ENCODE measurements around the gene ZNF831.

Gene ZNF831

DNA sequence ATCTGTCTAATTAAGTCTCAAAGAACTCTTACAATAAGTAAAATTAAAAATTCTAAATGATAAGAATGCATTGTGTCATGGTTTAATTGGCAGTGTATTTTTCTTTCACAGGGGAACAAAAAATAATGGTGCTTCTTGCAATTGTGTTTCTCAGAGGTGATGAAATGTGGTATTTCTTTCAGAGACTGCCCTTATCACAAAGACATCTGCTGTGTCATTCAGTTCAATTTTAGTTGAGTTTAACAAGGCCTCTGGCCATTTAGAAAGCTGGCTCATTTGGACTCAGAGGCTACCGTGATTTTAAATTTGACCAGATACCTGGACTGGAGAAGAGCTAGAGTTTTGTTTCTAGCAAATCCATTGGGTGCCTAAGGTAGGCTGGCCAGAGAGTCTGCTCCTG lies 23.6 kb upstream of the ZNF831 start:
- Histone ChIP-seq H3K36me3 (ENCODE audit: control insufficient read depth in 2 of 2, insufficient read depth in 2 of 2, low read length in 2 of 2) (no peaks in the 10 kb centered on the region), H3K4me1 (ENCODE audit: control insufficient read depth in 2 of 2, insufficient read depth in 2 of 2, low read length in 2 of 2) (peaks cover 10 to 15% of the 10 kb centered on the region in 2 donors), H3K27ac (ENCODE audit: low read depth in 2 of 2, low read length in 2 of 2) (no peak overlapping the region), H3K4me3 (ENCODE audit: low read length in 2 of 2) (no peak overlapping the region), H3K27me3 (ENCODE audit: control insufficient read depth in 2 of 2, insufficient read depth in 2 of 2, low read length in 2 of 2) (no peaks in the 10 kb centered on the region), H3K9me3 (ENCODE audit: control insufficient read depth in 2 of 2, low read length in 2 of 2) (no peaks in the 10 kb centered on the region), H3K9ac (ENCODE audit: low read depth in 1 of 2, low read length in 2 of 2) (no peak overlapping the region)

DNA sequence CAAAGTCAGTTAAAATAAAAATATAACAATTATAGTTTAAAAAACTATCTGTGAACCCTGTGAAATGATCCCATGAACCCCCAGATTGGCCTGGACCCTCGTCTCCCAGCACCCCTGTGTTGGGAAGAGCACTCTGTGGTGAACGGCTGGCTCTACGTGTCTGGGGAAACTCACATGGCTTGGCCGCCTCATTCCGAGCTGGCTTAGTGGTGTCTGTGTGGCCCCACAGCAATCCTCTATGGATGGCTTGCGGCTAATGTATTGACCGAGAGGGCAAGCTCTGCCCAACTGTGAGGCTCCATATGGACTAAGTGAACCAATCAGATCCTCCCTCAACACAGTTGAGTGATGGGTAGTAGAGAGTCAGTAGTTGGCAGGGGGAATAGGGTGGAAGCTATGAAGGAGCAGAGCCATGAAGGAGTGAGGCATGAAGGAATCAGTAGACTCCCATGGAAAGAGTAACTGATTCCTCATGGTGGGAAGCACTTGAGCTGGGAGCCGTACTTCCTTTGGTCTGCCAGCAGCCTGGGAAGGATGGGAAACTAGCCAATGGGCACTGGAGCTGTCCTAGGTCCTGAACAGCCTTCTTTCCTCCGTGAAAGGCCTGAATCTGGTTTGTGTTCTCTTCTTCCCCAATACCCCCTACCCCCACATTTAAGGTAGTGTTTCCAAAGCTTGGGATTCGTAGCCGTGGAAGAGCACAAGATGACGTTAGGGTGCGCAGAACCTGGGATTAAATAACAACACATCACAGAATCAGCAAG lies 21.6 kb upstream of the ZNF831 start:
- H3K27me3 ChIP-seq (ENCODE audit: control insufficient read depth in 2 of 2, insufficient read depth in 2 of 2, low read length in 2 of 2) = no peaks in the 10 kb centered on the region
- no peak overlapping the region for H3K4me3 ChIP-seq (ENCODE audit: low read length in 2 of 2)
- no peaks in the 10 kb centered on the region for H3K9me3 ChIP-seq (ENCODE audit: control insufficient read depth in 2 of 2, low read length in 2 of 2)
- no peaks in the 10 kb centered on the region for H3K36me3 ChIP-seq (ENCODE audit: control insufficient read depth in 2 of 2, insufficient read depth in 2 of 2, low read length in 2 of 2)
- no peak overlapping the region for H3K27ac ChIP-seq (ENCODE audit: low read depth in 2 of 2, low read length in 2 of 2)
- H3K9ac ChIP-seq (ENCODE audit: low read depth in 1 of 2, low read length in 2 of 2) = no peak overlapping the region
- peaks cover 4 to 13% of the 10 kb centered on the region in 2 donors for H3K4me1 ChIP-seq (ENCODE audit: control insufficient read depth in 2 of 2, insufficient read depth in 2 of 2, low read length in 2 of 2)

DNA sequence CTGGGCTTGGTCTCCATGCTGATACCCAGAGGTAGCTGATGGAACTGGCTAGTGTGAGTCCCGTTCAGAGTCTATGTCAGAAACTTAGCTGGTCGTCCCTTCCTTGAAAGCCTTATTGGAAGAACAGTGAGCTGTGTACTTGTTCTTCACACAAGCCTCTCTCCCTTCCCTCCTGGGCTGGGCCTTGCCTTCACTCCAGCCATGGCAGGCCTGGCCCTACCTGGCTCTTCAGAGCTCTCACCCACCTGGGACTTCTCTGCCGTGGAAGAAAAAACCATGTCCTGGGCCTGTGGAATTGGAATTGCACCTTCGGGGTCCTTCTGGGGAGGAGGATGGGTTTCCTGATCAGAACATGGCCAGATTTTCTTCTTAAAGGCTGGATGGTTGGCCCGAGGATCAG lies 20.3 kb upstream of the ZNF831 start:
- peaks cover 0 to 4% of the 10 kb centered on the region in 2 donors for H3K4me1 ChIP-seq (ENCODE audit: control insufficient read depth in 2 of 2, insufficient read depth in 2 of 2, low read length in 2 of 2)
- H3K36me3 ChIP-seq (ENCODE audit: control insufficient read depth in 2 of 2, insufficient read depth in 2 of 2, low read length in 2 of 2) = no peaks in the 10 kb centered on the region
- H3K9ac ChIP-seq (ENCODE audit: low read depth in 1 of 2, low read length in 2 of 2) = no peak overlapping the region
- H3K27ac ChIP-seq (ENCODE audit: low read depth in 2 of 2, low read length in 2 of 2) = no peak overlapping the region
- no peak overlapping the region for H3K4me3 ChIP-seq (ENCODE audit: low read length in 2 of 2)
- no peaks in the 10 kb centered on the region for H3K9me3 ChIP-seq (ENCODE audit: control insufficient read depth in 2 of 2, low read length in 2 of 2)
- no peaks in the 10 kb centered on the region for H3K27me3 ChIP-seq (ENCODE audit: control insufficient read depth in 2 of 2, insufficient read depth in 2 of 2, low read length in 2 of 2)

GRCh38 chr20:59144179-59144830 lies 19.3 kb upstream of the ZNF831 start:
- H3K4me3 ChIP-seq (ENCODE audit: low read length in 2 of 2) = no peak overlapping the region
- H3K36me3 ChIP-seq (ENCODE audit: control insufficient read depth in 2 of 2, insufficient read depth in 2 of 2, low read length in 2 of 2) = no peaks in the 10 kb centered on the region
- no peak overlapping the region for H3K27ac ChIP-seq (ENCODE audit: low read depth in 2 of 2, low read length in 2 of 2)
- no peaks in the 10 kb centered on the region for H3K27me3 ChIP-seq (ENCODE audit: control insufficient read depth in 2 of 2, insufficient read depth in 2 of 2, low read length in 2 of 2)
- H3K9ac ChIP-seq (ENCODE audit: low read depth in 1 of 2, low read length in 2 of 2) = no peak overlapping the region
- H3K9me3 ChIP-seq (ENCODE audit: control insufficient read depth in 2 of 2, low read length in 2 of 2) = no peaks in the 10 kb centered on the region
- peaks cover 0 to 4% of the 10 kb centered on the region in 2 donors for H3K4me1 ChIP-seq (ENCODE audit: control insufficient read depth in 2 of 2, insufficient read depth in 2 of 2, low read length in 2 of 2)

- Histone ChIP-seq H3K9me3 (ENCODE audit: control insufficient read depth in 2 of 2, low read length in 2 of 2) (no peaks in the 10 kb centered on the region), H3K27ac (ENCODE audit: low read depth in 2 of 2, low read length in 2 of 2) (no peak overlapping the region), H3K4me3 (ENCODE audit: low read length in 2 of 2) (no peak overlapping the region), H3K4me1 (ENCODE audit: control insufficient read depth in 2 of 2, insufficient read depth in 2 of 2, low read length in 2 of 2) (peaks cover 0 to 4% of the 10 kb centered on the region in 2 donors), H3K36me3 (ENCODE audit: control insufficient read depth in 2 of 2, insufficient read depth in 2 of 2, low read length in 2 of 2) (no peaks in the 10 kb centered on the region), H3K9ac (ENCODE audit: low read depth in 1 of 2, low read length in 2 of 2) (no peak overlapping the region), H3K27me3 (ENCODE audit: control insufficient read depth in 2 of 2, insufficient read depth in 2 of 2, low read length in 2 of 2) (no peaks in the 10 kb centered on the region)
These were observed 18.8 kb upstream of the ZNF831 start for GRCh38 chr20:59144831-59145196.

GRCh38 chr20:59145247-59145923 lies 18.2 kb upstream of the ZNF831 start:
- H3K9me3 ChIP-seq (ENCODE audit: control insufficient read depth in 2 of 2, low read length in 2 of 2) = no peaks in the 10 kb centered on the region
- no peaks in the 10 kb centered on the region for H3K27me3 ChIP-seq (ENCODE audit: control insufficient read depth in 2 of 2, insufficient read depth in 2 of 2, low read length in 2 of 2)
- H3K4me3 ChIP-seq (ENCODE audit: low read length in 2 of 2) = no peak overlapping the region
- no peak overlapping the region for H3K9ac ChIP-seq (ENCODE audit: low read depth in 1 of 2, low read length in 2 of 2)
- peaks cover 0 to 4% of the 10 kb centered on the region in 2 donors for H3K4me1 ChIP-seq (ENCODE audit: control insufficient read depth in 2 of 2, insufficient read depth in 2 of 2, low read length in 2 of 2)
- H3K36me3 ChIP-seq (ENCODE audit: control insufficient read depth in 2 of 2, insufficient read depth in 2 of 2, low read length in 2 of 2) = no peaks in the 10 kb centered on the region
- no peak overlapping the region for H3K27ac ChIP-seq (ENCODE audit: low read depth in 2 of 2, low read length in 2 of 2)

- Histone ChIP-seq H3K27ac (ENCODE audit: low read depth in 2 of 2, low read length in 2 of 2) (peak overlapping the region; percentile 15 to 35), H3K4me3 (ENCODE audit: low read length in 2 of 2) (peak overlapping the region in 1 of 2 donors; percentile 53), H3K9me3 (ENCODE audit: control insufficient read depth in 2 of 2, low read length in 2 of 2) (no peaks in the 10 kb centered on the region), H3K27me3 (ENCODE audit: control insufficient read depth in 2 of 2, insufficient read depth in 2 of 2, low read length in 2 of 2) (no peaks in the 10 kb centered on the region), H3K4me1 (ENCODE audit: control insufficient read depth in 2 of 2, insufficient read depth in 2 of 2, low read length in 2 of 2) (peaks cover 2 to 4% of the 10 kb centered on the region in 2 donors), H3K36me3 (ENCODE audit: control insufficient read depth in 2 of 2, insufficient read depth in 2 of 2, low read length in 2 of 2) (no peaks in the 10 kb centered on the region), H3K9ac (ENCODE audit: low read depth in 1 of 2, low read length in 2 of 2) (no peak overlapping the region)
These were observed 17.5 kb upstream of the ZNF831 start for GRCh38 chr20:59145924-59146779.

GRCh38 chr20:59146780-59147565 lies 16.6 kb upstream of the ZNF831 start:
- H3K4me3 ChIP-seq (ENCODE audit: low read length in 2 of 2) = peak overlapping the region in 1 of 2 donors; percentile 53
- peaks cover 2 to 4% of the 10 kb centered on the region in 2 donors for H3K4me1 ChIP-seq (ENCODE audit: control insufficient read depth in 2 of 2, insufficient read depth in 2 of 2, low read length in 2 of 2)
- no peaks in the 10 kb centered on the region for H3K36me3 ChIP-seq (ENCODE audit: control insufficient read depth in 2 of 2, insufficient read depth in 2 of 2, low read length in 2 of 2)
- H3K9me3 ChIP-seq (ENCODE audit: control insufficient read depth in 2 of 2, low read length in 2 of 2) = no peaks in the 10 kb centered on the region
- peak overlapping the region; percentile 31 to 35 for H3K27ac ChIP-seq (ENCODE audit: low read depth in 2 of 2, low read length in 2 of 2)
- H3K27me3 ChIP-seq (ENCODE audit: control insufficient read depth in 2 of 2, insufficient read depth in 2 of 2, low read length in 2 of 2) = no peaks in the 10 kb centered on the region
- H3K9ac ChIP-seq (ENCODE audit: low read depth in 1 of 2, low read length in 2 of 2) = no peak overlapping the region

DNA sequence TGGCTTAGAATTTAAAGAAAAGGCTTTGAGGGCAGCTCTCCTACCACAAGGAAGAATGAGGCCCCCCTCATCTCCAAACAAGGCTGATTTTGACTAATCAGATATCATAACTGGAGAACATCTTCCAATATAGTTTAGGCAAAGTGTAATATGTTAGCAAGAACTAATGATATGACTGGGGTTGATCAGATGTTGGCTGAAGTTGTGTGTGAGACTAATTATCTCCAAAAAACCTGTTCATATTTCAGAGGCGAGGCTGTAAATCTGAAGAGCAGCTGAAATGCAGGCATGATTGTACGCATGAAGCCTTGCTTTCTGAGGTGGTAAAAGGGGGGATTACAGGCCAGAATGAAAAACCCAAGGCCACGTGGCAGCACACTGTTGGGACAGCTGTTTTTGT lies 16.0 kb upstream of the ZNF831 start:
- Histone ChIP-seq H3K4me3 (ENCODE audit: low read length in 2 of 2) (peak overlapping the region in 1 of 2 donors; percentile 53), H3K9ac (ENCODE audit: low read depth in 1 of 2, low read length in 2 of 2) (no peak overlapping the region), H3K27ac (ENCODE audit: low read depth in 2 of 2, low read length in 2 of 2) (peak overlapping the region in 1 of 2 donors; percentile 31)

More for the DNA sequence above, 16.0 kb upstream of the ZNF831 start:
- H3K9me3 ChIP-seq (ENCODE audit: control insufficient read depth in 2 of 2, low read length in 2 of 2) = no peaks in the 10 kb centered on the region
- H3K4me1 ChIP-seq (ENCODE audit: control insufficient read depth in 2 of 2, insufficient read depth in 2 of 2, low read length in 2 of 2) = peaks cover 2 to 4% of the 10 kb centered on the region in 2 donors
- H3K27me3 ChIP-seq (ENCODE audit: control insufficient read depth in 2 of 2, insufficient read depth in 2 of 2, low read length in 2 of 2) = no peaks in the 10 kb centered on the region
- no peaks in the 10 kb centered on the region for H3K36me3 ChIP-seq (ENCODE audit: control insufficient read depth in 2 of 2, insufficient read depth in 2 of 2, low read length in 2 of 2)

Measured in mucosa of rectum (tissue), 2 donors.